ENCODE measurements around the gene COMMD3. TPM values are rescaled to one million over a fixed set of nuclear protein-coding genes. Genes with fewer than 3 reads are reported as not detected.

The COMMD3 gene
- total and polyA plus RNA-seq, 2 of the 8 experiments (the other 6 are each of a cell fraction or from before 2014, with no cell fraction given): 2.3 to 2.7 TPM

- H2BK20ac ChIP-seq (ENCODE audit: low read length): no peak overlapping the region
Measured at GRCh38 chr10:22338931-22339330, 22.7 kb downstream of the COMMD3 start.

More at GRCh38 chr10:22338931-22339330, 22.7 kb downstream of the COMMD3 start:
- Histone ChIP-seq H3K27me3 (replicated peaks in 1 of 4; ENCODE audit: control insufficient read depth in 3 of 4, extremely low read depth in 1 of 4, insufficient read depth in 3 of 4, low read length in 3 of 4) (peaks cover 65 to 100% (median 89%) of the 10 kb centered on the region in 4 experiments), H3K36me3 (ENCODE audit: control insufficient read depth in 2 of 4, insufficient read depth in 4 of 4, low read length in 3 of 4) (peaks cover 0 to 3% (median 0%) of the 10 kb centered on the region in 4 experiments; a peak in 1 of 8 replicates), H4K20me1 (replicated peaks in 1 of 2; ENCODE audit: control insufficient read depth in 1 of 2, insufficient read depth in 2 of 2, low read length in 2 of 2) (peaks cover 0 to 8% of the 10 kb centered on the region in 2 experiments), H3K27ac (ENCODE audit: low read depth, low read length) (no peak overlapping the region), H2AFZ (ENCODE audit: low read length) (no peak overlapping the region), H3K79me2 (ENCODE audit: control insufficient read depth in 1 of 2, insufficient read depth in 2 of 2, low read length in 2 of 2) (no peaks in the 10 kb centered on the region), H2BK5ac (ENCODE audit: low read depth, low read length) (no peak overlapping the region), H4K91ac (replicated peaks; ENCODE audit: insufficient read length, low read length) (no peak overlapping the region), H3K23me2 (ENCODE audit: low read depth, low read length) (peaks cover 9% of the 10 kb centered on the region; the same call in 1 of the 2 replicates), H3K9ac (replicated peaks in 1 of 4; ENCODE audit: extremely low read depth in 1 of 4, low read depth in 3 of 4, low read length in 3 of 4) (no peak overlapping the region), H3K9me3 (ENCODE audit: insufficient read depth in 2 of 2, low read depth in 1 of 2, low read length in 1 of 2) (no peaks in the 10 kb centered on the region; a peak in 1 of 4 replicates), H3K79me1 (ENCODE audit: low read depth, low read length) (no peaks in the 10 kb centered on the region), H3K4me1 (replicated peaks in 1 of 4; ENCODE audit: control insufficient read depth in 3 of 4, insufficient read depth in 4 of 4, low read length in 3 of 4) (peaks cover 0 to 16% (median 6%) of the 10 kb centered on the region in 4 experiments; a peak in 5 of 7 replicates), H3K4ac (replicated peaks; ENCODE audit: insufficient read length, low read depth, low read length) (no peak overlapping the region), H2BK15ac (ENCODE audit: low read length) (no peak overlapping the region), H2AK5ac (ENCODE audit: low read depth, low read length) (no peak overlapping the region), H4K5ac (ENCODE audit: insufficient read length, low read depth, low read length) (no peak overlapping the region), H3K4me3 (ENCODE audit: extremely low read depth in 1 of 4, insufficient read depth in 2 of 4, low read depth in 3 of 4, low read length in 4 of 4) (no peak overlapping the region), H3K23ac (ENCODE audit: insufficient read length) (no peak overlapping the region), H2BK12ac (ENCODE audit: low read depth, low read length) (no peak overlapping the region), H3K4me2 (ENCODE audit: insufficient read depth in 1 of 2, low read depth in 2 of 2, low read length in 2 of 2) (no peak overlapping the region), H4K8ac (ENCODE audit: extremely low read depth, insufficient read depth, low read length) (no peak overlapping the region), H2BK120ac (replicated peaks; ENCODE audit: low read depth, low read length) (no peak overlapping the region), H3K14ac (ENCODE audit: insufficient read length) (no peak overlapping the region), H3K18ac (ENCODE audit: extremely low read depth, low read length) (no peak overlapping the region), H3K56ac (replicated peaks; ENCODE audit: insufficient read length, low read depth, low read length) (no peak overlapping the region)
- ChIA-PET CTCF (ENCODE audit: partially characterized antibody) (no interaction called here), POLR2A (ENCODE audit: partially characterized antibody) (interaction anchor here (1.7 kb wide), 1 partner anchor 14 kb away, joined by 4 read pairs; no protein-coding TSS in a partner anchor)
- TF ChIP-seq JUND (IDR thresholded peaks at IDR 0.05; ENCODE audit: low read length) (no peak), EZH2 (IDR thresholded peaks at IDR 0.05; ENCODE audit: low read depth, low read length, severe bottlenecking) (peak; percentile 2)
- no peak for FAIRE-seq
- no peak for DNase-seq (ENCODE audit: low read depth in 1 of 2, low spot score in 2 of 2)

Data from H1 (cell line).